NCI-H2196 treated with DMSO at 0.1 percent for 48 hours (cell line): Measurements from ENCODE around the gene NKD1.

Source experiments
- DNase-seq: peaks from one replicate; lab custom pipeline; 2025; ENCODE audit not compliant: unreplicated experiment; lab: John Stamatoyannopoulos, UW

The NKD1 gene

DNA sequence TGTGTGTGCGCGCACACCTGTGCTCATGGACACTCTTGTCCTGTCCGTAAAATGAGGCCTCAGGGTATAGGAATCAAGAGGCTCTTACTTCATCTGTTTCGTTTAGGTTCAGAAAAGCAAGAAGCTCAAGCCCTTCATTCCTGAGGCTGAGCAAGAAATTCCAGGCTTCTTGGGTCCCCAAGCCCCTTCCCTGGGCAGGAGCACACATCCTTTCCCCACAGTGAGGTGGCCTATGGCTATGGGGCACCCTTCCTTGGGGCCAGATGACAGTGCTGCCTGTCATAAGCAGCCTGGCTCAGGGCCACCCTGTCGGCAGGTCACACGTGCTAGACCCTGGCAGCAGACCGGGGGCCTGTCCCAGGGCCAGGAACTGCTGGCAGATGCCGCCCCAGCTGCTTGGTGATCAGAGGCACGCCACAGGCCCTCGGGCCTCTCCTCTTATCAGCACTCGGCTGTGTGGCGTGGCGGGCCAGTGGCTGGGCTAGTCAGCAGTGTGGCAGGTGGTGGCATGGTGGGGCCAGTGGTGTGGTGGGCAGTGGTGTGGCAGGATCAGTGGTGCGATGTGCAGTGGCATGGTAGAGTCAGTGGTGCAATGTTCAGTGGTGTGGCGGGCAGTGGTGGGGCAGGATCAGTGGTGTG lies 50.2 kb downstream of the NKD1 start:
- no peak for DNase-seq

DNA sequence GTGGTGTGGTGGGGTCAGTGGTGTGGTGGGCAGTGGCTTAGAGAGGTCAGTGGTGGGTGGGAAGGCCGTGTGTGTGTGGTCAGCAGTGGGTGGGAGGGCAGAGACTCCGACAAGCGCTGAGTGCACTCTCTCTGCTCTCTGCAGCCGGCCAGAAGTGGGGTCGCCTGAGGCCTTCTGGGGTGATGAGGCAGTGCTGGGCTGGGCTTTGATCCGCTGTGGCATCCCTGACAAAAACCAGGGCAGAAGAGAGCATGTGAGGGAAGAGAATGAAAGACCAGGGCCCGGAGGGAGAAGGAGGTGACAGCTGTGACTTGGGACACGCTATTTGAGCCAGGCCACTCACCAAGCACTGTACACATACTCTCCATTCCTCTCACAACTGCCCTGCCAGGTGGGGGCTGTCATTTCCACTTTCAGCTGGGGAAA lies 50.8 kb downstream of the NKD1 start:
- no peak for DNase-seq

- no peak for DNase-seq
These were observed 51.3 kb downstream of the NKD1 start for GRCh38 chr16:50599494-50599893.

GRCh38 chr16:50600582-50601283 lies 52.5 kb downstream of the NKD1 start:
- no peak for DNase-seq

GRCh38 chr16:50601341-50601740 lies 53.1 kb downstream of the NKD1 start:
- DNase-seq = no peak

DNA sequence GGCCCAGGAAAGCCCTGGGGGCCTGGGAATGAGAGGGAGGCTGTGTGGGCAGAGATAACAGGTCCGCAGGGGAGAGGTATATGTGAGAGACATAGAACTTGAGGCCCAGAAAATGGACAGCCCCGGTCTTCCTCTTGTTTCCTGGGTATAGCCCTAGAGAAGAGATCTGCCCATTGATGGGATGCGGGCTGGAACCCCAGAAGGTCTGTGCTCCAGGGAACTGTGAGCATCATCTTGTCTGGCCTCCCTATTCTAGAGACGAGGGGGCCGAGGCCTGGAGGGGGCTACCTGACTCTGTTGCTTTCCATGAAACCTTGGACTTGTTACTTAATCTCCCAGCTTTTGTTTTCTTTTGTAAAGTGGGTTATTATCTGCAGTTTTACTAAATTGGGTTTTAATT lies 53.9 kb downstream of the NKD1 start:
- DNase-seq = no peak

DNA sequence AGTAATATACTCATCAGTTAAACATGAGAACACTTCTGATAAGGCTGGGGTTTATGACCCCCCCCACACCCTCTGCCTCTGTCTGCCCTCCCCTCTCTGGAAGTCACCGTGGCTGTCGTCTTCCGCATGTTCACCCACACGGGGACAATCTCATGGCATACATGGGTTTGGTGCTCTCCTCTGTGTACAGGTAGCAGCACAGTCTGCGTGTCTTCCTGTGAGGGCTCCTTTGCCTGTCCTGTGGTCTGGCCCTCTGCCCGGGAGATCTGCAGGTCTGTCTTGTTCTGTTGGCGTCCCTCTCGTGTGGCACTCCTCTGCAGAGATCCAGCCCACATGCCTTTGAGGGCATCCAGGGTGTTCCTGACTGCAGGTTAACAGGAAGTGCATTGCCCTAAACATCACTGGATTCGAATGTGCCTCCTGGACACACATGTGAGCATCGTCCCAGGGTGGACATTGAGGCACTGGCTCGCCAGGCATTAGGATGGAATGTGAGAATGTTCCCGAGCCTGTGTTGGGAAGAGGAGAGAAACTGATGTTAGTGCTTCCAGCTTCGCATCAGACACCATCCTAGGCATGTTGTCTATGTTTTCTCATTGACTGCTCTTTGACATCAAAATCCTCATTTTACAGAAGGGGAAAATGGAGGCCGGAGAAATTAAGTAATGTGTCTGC lies 54.5 kb downstream of the NKD1 start:
- DNase-seq = no peak

DNA sequence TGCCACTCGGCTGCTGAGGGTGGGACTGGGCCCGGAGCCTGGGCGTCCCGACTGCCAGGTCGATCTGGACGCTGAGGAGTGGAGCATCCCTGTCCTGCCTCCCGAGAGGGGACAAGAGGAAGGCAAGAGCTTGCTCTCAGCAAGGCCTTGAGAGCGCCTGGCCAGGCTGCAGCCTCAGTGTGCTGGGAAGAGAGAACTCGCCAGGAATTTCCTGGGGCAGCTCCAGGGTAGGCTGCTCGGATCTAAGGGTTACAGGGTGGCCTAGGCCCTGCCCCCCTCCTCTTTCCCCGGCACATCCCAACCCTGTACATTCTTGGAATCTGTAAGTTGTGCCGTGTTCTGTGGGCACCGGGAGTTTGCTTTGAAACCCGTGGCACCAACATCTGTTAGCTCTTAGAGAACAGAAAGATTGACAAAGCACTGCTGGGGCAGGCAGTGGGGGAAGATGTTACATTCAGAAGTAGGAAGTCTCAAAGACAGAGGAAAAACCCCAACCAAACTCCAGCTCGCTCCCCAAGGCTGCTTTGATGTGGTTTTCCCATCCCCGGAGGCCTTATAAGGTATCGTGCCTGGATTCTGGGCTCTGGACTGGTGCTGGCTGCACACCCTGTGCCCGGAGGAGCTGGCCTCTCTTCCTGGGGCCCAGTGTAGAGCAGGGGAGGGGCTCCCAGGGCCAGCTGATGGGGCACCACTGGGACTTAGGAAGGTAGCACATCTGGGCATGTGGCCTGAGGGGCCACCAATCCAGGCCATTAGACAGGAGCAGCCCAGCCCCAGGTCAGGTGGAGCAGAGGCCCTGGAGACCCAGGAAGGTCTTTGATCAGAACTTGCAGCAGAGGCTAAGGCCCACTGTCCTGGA lies 55.2 kb downstream of the NKD1 start:
- no peak for DNase-seq

GRCh38 chr16:50604065-50604418 lies 55.8 kb downstream of the NKD1 start:
- DNase-seq = no peak

- DNase-seq = no peak
These were observed 56.4 kb downstream of the NKD1 start for GRCh38 chr16:50604610-50605009.

DNA sequence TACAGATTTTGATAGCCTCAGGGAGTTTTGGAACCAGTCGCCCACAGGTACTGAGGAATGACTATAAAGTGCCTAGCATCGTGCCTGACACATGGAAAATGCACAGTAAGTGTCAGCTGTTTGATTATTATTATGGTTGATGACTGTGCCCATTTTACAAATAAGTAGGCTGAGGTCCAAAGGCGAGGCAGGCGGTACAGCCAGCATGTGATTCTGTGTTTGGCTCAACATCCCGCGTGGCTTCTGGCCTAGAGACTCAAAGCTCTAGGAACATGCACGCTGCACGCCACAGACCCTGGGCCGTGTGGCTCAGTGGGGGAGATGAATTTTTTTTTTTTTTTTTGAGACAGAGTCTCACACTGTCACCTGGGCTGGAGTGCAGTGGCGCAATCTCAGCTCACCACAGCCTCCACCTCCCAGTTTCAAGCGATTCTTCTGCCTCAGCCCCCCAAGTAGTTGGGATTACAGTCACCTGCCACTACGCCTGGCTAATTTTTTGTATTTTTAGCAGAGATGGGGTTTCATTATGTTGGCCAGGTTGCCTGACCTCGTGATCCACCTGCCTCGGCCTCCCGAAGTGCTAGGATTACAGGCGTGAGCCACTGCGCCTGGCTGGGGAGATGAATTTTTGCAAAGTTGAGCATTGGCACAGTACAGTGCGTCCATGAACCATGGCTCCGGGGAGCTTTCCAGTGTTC lies 57.7 kb downstream of the NKD1 start:
- no peak for DNase-seq

DNA sequence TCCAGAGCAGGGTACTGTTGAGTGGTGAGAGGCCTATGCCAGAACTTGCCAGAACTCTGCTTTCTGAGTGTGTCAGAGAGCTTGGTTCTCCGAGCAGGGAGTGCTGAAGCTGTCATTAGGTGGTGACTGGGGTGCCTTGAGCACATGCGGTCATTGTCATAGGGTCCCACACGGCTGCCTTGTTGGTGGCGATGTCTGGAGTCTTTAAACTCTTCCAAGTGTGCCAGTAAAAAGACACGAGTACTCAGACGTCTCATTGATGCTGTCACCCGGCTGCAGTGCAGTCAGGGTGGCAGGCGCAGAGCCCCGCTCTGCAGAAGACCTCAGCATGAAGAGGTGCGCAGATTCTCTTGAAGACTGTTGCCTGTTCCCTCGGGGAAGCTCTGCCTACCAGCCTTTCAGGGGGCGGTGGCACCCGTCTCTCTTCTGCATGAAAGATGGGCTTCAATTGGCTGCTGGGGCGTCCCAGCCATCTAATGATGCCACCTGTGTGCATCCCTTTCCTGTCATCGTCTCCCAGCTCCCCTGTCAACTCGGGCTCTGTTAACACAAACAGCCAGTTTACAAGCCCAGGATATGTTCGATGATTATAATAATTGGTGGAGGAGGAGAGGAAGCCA lies 58.3 kb downstream of the NKD1 start:
- DNase-seq = no peak

- no peak for DNase-seq
These were observed 58.8 kb downstream of the NKD1 start for GRCh38 chr16:50607051-50607431.

DNA sequence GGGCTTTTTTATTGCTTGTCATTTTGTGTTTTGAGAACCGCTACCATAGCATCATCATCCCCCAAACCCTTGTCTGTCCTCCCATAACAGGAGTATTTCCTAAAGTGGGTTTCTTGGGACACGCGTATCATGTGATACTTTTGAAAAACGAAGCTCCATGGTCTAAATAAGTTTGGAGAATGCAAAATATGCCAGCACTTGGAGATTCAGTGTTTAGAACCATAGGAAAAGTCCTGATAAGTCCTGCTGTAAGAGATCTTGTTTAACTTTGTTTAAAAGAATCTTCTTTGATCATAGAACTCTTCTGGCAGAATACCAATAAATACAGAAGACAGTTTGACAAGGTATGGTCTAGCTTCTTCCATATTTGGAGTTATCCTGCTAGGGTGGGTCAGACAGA lies 59.3 kb downstream of the NKD1 start:
- DNase-seq = no peak

GRCh38 chr16:50607970-50608557 lies 59.9 kb downstream of the NKD1 start:
- no peak for DNase-seq

DNA sequence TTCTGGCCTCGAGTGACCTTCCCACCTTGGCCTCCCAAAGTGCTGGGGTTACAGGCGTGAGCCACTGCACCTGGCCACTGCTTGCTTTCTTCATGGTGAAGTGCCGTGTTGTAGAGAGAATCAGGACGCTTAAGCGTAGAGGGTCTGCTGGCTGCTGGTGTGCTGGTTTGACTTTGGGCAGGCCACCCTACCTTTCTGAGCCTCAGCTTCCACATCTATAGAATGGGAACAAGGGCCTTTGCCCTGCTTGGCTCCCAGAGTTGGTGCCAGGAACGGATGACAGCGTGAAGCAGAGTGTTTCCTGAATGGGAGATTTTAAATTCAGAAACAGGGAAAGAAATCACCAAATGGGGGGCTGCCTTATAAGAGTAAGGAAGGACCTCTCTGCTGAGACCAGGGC lies 60.9 kb downstream of the NKD1 start:
- DNase-seq = no peak

- no peak for DNase-seq
These were observed 61.3 kb downstream of the NKD1 start for GRCh38 chr16:50609471-50609870.

DNA sequence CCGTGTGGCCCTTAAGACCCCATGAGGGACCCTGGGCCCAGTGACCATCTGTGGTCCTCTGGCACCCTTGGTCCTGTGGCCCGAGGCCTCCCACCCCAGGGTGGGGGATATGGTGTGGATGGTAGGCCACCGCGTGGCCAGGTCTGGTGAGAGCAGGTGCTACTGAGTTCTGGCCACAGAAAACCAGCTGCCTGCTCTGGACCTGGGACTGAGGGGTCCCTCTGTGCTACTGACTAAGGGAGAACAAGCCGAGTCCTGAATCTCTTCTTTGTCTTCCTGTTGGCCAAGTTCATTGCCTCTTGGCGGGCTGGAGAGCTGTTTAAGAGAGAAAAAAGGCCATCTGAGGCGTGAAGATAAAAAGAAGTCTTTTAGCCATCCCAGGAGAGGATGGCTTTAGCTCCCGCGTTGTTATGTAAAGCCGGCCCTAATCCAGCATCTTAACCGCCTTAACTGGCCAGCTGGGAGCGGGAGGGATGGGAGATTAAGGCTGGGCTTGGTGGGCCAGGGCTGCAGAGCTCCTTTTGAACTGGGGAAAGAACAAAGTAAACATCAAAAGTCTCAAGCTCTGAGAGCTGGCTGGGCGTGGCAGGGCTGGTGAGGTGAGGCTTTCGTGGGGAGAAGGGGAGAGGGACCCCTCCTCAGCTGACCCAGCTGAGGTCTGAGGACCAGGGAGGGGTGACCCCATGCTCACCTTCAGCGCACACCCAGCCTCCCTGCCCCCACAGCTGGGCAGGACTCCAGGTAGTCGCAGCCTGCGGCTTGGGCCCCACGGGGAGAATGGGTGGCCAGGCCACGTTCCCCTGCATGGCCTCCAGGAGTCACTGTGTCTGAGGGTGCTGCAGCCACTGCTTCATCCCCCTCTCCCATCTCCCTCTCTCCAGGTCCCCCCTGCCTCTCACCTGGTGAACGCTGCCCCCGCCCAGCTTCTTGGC lies 62.4 kb downstream of the NKD1 start:
- DNase-seq = no peak

DNA sequence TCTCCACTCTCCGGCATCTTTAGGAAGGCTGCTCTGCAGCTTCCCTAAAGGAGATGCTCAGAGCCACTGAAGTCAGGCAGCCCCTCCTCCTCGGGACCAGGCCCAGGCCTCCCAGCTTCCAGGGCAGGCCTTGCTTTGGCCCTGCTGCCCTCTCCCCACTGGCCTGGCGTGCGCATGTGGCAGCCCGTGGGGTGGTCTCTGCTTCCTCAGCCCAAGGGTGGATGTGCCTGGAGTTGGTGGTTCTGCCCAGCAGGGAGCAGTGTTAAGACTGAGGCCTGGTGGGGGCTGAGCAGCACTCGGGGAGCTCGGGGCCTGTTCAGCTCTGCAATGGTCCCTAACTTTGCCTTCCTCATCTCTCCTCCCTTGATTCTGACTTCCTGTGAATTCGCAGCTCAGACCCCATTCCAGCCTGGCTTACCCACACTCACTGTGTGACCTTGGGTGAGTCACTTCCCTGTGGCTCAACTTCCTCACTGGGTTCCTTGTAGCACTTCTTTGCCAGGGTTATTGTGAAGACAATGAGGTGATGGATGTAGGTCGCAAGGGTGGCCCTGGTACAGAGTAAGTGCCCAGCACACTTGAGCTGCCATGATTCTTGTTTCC lies 63.2 kb downstream of the NKD1 start:
- DNase-seq = no peak
